CD4-positive, CD25-positive, alpha-beta regulatory T cell (primary cell): ENCODE measurements around the gene FAP. TPM values are rescaled to one million over a fixed set of nuclear protein-coding genes. Genes with fewer than 3 reads are reported as not detected.
A peak's percentile ranks its signal among the peaks of the same experiment; 100 is the strongest.

Experiments used
- ATAC-seq, 2 donors: fragments of 150-1000 bp; cut with Tn5 transposase; one replicate each; pipeline ENCODE4 v1.10.0; 2021; ENCODE audit warnings: low read depth in 2 of 2, moderate number of reproducible peaks in 2 of 2, moderate library complexity in 1 of 2
- DNase-seq, 3 donors: peaks; one replicate each; pipeline versions ENCODE4 v3.0.0 to v3.0.0-alpha.2; 2012 to 2022; ENCODE audit warnings: mixed read lengths in 1 of 3
- H3K27ac ChIP-seq: one replicate; pipeline ENCODE4 v1.7.0; 2013; ENCODE audit warnings: mild to moderate bottlenecking, low read length; ENCODE audit not compliant: insufficient read depth, poor library complexity, severe bottlenecking
- H3K27me3 ChIP-seq: one replicate; pipeline ENCODE4 v1.7.0; 2013; ENCODE audit warnings: low read length; ENCODE audit not compliant: control insufficient read depth, insufficient read depth
- H3K36me3 ChIP-seq: one replicate; pipeline ENCODE4 v1.7.0; 2013; ENCODE audit warnings: mild to moderate bottlenecking, low read length, moderate library complexity; ENCODE audit not compliant: control insufficient read depth, insufficient read depth
- H3K4me1 ChIP-seq: 2 replicates; pipeline ENCODE4 v1.7.0; 2013; ENCODE audit warnings: mild to moderate bottlenecking, low read length; ENCODE audit not compliant: insufficient read depth, control insufficient read depth, poor library complexity, severe bottlenecking
- H3K4me3 ChIP-seq: one replicate; pipeline ENCODE4 v1.7.0; 2013; ENCODE audit warnings: low read depth, mild to moderate bottlenecking, low read length, moderate library complexity
- H3K9me3 ChIP-seq, 2 experiments: 1 replicate in 1 of 2; 2 replicates in 1 of 2; pipeline ENCODE4 v1.7.0; 2013; ENCODE audit warnings: low read length in 2 of 2, mild to moderate bottlenecking in 1 of 2, moderate library complexity in 1 of 2; ENCODE audit not compliant: control insufficient read depth in 2 of 2
- H3K27ac Mint-ChIP-seq, 3 donors: one replicate each; pipeline ENCODE4 v1.8.0; 2020 to 2022; ENCODE audit warnings: mild to moderate bottlenecking in 3 of 3, mixed read lengths in 3 of 3, moderate library complexity in 2 of 3
- H3K27me3 Mint-ChIP-seq: one replicate; pipeline ENCODE4 v1.8.0; 2022; ENCODE audit warnings: mild to moderate bottlenecking, mixed read lengths
- H3K36me3 Mint-ChIP-seq: one replicate; pipeline ENCODE4 v1.8.0; 2020; ENCODE audit warnings: mixed read lengths
- H3K4me1 Mint-ChIP-seq, 4 donors: one replicate each; pipeline ENCODE4 v1.8.0; 2020 to 2022; ENCODE audit warnings: mixed read lengths in 4 of 4, mild to moderate bottlenecking in 1 of 4
- H3K4me3 Mint-ChIP-seq, 4 donors: one replicate each; pipeline ENCODE4 v1.8.0; 2020 to 2022; ENCODE audit warnings: mild to moderate bottlenecking in 4 of 4, mixed read lengths in 4 of 4, moderate library complexity in 3 of 4
- H3K9me3 Mint-ChIP-seq, 7 donors: one replicate each; pipeline ENCODE4 v1.8.0; 2020 to 2022; ENCODE audit warnings: mixed read lengths in 7 of 7, mild to moderate bottlenecking in 3 of 7, moderate library complexity in 2 of 7
- polyA plus RNA-seq, 4 donors: library from polyadenylated mRNA; unstranded; fragments of 300-500 nt; fragmentation: Illumina TruSeq; gene quantifications; one replicate each; pipeline ENCODE4 v1.2.3, GENCODE V29; 2021
- total RNA-seq: library from RNA; stranded (reverse); gene quantifications from one replicate; pipeline ENCODE4 v1.2.3, GENCODE V29; 2022

Gene FAP
- total and polyA plus RNA-seq, 5 donors from 2014 or later: not detected

DNA sequence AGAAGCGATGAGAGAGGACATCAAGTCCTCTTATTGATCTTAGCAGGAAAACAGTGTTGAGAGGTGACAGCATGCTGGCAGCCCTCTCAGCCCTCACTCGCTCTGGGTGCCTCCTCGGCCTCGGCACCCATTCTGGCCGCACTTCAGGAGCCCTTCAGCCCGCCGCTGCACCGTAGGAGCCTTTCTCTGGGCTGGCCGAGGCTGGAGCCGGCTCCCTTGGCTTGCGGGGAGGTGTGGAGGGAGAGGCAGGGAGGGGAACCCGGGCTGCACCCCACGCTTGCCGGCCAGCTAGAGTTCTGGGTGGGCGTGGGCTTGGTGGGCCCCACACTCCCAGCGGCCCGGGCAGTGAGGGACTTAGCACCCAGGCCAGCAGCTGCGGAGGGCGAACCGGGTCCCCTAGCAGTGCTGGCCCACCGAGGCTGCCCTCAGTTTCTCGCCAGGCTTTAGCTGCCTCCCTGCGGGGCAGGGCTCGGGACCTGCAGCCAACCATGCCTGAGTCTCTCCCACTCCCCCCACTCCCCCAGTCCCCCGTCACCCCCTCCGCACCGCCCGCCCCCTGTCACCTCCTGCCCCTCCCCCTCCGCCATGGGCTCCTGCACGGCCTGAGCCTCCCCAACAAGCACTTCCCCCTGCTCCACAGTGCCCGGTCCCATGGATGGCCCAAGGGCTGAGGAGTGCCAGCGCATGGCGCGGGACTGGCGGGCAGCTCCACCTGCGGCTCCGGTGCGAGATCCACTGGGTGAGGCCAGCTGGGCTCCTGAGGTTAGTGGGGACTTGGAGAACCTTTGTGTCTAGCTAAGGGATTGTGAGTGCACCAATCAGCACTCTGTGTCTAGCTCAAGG lies 8.4 kb downstream of the FAP start:
- no peak overlapping the region for H3K27ac ChIP-seq
- Mint-ChIP-seq H3K27ac (no peak overlapping the region), H3K9me3 (peaks cover 0 to 2% (median 0%) of the 10 kb centered on the region in 7 donors), H3K4me3 (no peak overlapping the region), H3K27me3 (peaks cover 27% of the 10 kb centered on the region), H3K36me3 (no peaks in the 10 kb centered on the region), H3K4me1 (no peaks in the 10 kb centered on the region)
- DNase-seq (no peak), ATAC-seq (no peak)
- H3K4me3 ChIP-seq: no peak overlapping the region
- H3K4me1 ChIP-seq: no peaks in the 10 kb centered on the region
- no peaks in the 10 kb centered on the region for H3K9me3 ChIP-seq
- H3K27me3 ChIP-seq: peaks cover 9% of the 10 kb centered on the region
- H3K36me3 ChIP-seq: no peaks in the 10 kb centered on the region

GRCh38 chr2:162233197-162233596 lies 10.0 kb downstream of the FAP start:
- H3K27me3 ChIP-seq: peaks cover 10% of the 10 kb centered on the region
- no peak for ATAC-seq

GRCh38 chr2:162232671-162233070 lies 10.6 kb downstream of the FAP start:
- H3K27me3 Mint-ChIP-seq: peaks cover 22% of the 10 kb centered on the region
- no peak for DNase-seq
- Histone ChIP-seq H3K9me3 (no peaks in the 10 kb centered on the region), H3K4me3 (no peak overlapping the region), H3K27ac (no peak overlapping the region), H3K4me1 (no peaks in the 10 kb centered on the region), H3K36me3 (no peaks in the 10 kb centered on the region), H3K27me3 (peaks cover 14% of the 10 kb centered on the region)
- no peak overlapping the region for H3K4me3 Mint-ChIP-seq
- no peak for ATAC-seq
- H3K36me3 Mint-ChIP-seq: no peaks in the 10 kb centered on the region
- no peak overlapping the region for H3K27ac Mint-ChIP-seq
- H3K4me1 Mint-ChIP-seq: no peaks in the 10 kb centered on the region
- H3K9me3 Mint-ChIP-seq: peaks cover 0 to 2% (median 0%) of the 10 kb centered on the region in 7 donors

More at GRCh38 chr2:162233197-162233596, 10.0 kb downstream of the FAP start:
- no peaks in the 10 kb centered on the region for H3K4me1 Mint-ChIP-seq
- peaks cover 18% of the 10 kb centered on the region for H3K27me3 Mint-ChIP-seq
- H3K4me3 Mint-ChIP-seq: no peak overlapping the region
- Histone ChIP-seq H3K27ac (no peak overlapping the region), H3K4me1 (no peaks in the 10 kb centered on the region), H3K9me3 (no peaks in the 10 kb centered on the region), H3K36me3 (no peaks in the 10 kb centered on the region), H3K4me3 (no peak overlapping the region)
- H3K36me3 Mint-ChIP-seq: no peaks in the 10 kb centered on the region
- H3K9me3 Mint-ChIP-seq: peaks cover 0 to 2% (median 0%) of the 10 kb centered on the region in 7 donors
- H3K27ac Mint-ChIP-seq: no peak overlapping the region
- DNase-seq: no peak

GRCh38 chr2:162232027-162232426 lies 11.2 kb downstream of the FAP start:
- Mint-ChIP-seq H3K27me3 (peaks cover 28% of the 10 kb centered on the region), H3K4me3 (no peak overlapping the region), H3K36me3 (no peaks in the 10 kb centered on the region), H3K4me1 (no peaks in the 10 kb centered on the region), H3K9me3 (peaks cover 0 to 2% (median 0%) of the 10 kb centered on the region in 7 donors), H3K27ac (no peak overlapping the region)
- Histone ChIP-seq H3K27ac (no peak overlapping the region), H3K4me1 (no peaks in the 10 kb centered on the region), H3K27me3 (peaks cover 19% of the 10 kb centered on the region), H3K4me3 (no peak overlapping the region), H3K9me3 (no peaks in the 10 kb centered on the region), H3K36me3 (no peaks in the 10 kb centered on the region)
- DNase-seq (no peak), ATAC-seq (no peak)

- H3K27me3 Mint-ChIP-seq: peaks cover 26% of the 10 kb centered on the region
- ATAC-seq: no peak
- no peaks in the 10 kb centered on the region for H3K36me3 Mint-ChIP-seq
Measured at GRCh38 chr2:162230761-162231160, 12.5 kb downstream of the FAP start.

GRCh38 chr2:162226836-162227235 lies 16.4 kb downstream of the FAP start:
- Histone ChIP-seq H3K27me3 (peaks cover 24% of the 10 kb centered on the region), H3K36me3 (no peaks in the 10 kb centered on the region), H3K4me3 (no peak overlapping the region), H3K9me3 (no peaks in the 10 kb centered on the region), H3K27ac (no peak overlapping the region), H3K4me1 (no peaks in the 10 kb centered on the region)
- Mint-ChIP-seq H3K27ac (no peak overlapping the region), H3K4me1 (peaks cover 0 to 2% (median 0%) of the 10 kb centered on the region in 4 donors), H3K4me3 (no peak overlapping the region), H3K36me3 (no peaks in the 10 kb centered on the region), H3K9me3 (no peaks in the 10 kb centered on the region), H3K27me3 (peaks cover 36% of the 10 kb centered on the region)
- DNase-seq (no peak), ATAC-seq (no peak)

More at GRCh38 chr2:162230761-162231160, 12.5 kb downstream of the FAP start:
- no peak for DNase-seq
- H3K4me1 Mint-ChIP-seq: no peaks in the 10 kb centered on the region
- peaks cover 0 to 2% (median 0%) of the 10 kb centered on the region in 7 donors for H3K9me3 Mint-ChIP-seq
- H3K27ac Mint-ChIP-seq: no peak overlapping the region
- Histone ChIP-seq H3K9me3 (no peaks in the 10 kb centered on the region), H3K36me3 (no peaks in the 10 kb centered on the region), H3K4me1 (no peaks in the 10 kb centered on the region), H3K27me3 (peaks cover 21% of the 10 kb centered on the region), H3K4me3 (no peak overlapping the region), H3K27ac (no peak overlapping the region)
- no peak overlapping the region for H3K4me3 Mint-ChIP-seq

DNA sequence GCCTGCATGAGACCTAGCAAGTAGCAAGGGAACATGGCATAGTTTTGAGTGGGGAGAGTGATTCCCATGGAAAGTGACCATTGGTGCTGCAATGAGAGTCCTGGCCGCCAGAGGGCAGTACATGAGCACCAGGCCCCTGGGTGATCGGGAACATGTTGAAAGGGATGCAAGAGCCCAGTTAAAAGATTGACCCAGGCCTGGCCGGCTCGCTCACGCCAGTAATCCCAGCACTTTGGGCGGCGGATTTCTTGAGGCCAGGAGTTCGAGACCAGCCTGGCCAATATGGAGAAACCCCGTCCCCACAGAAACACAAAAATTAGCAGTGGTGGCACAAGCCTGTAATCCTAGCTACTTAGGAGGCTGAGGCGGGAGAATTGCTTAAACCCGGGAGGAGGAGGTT lies 22.2 kb downstream of the FAP start:
- peak overlapping the region in 1 of 3 donors; percentile 90 for H3K27ac Mint-ChIP-seq
- peak; percentile 48 to 60 for ATAC-seq
- peaks cover 51% of the 10 kb centered on the region for H3K27me3 Mint-ChIP-seq

GRCh38 chr2:162220368-162220767 lies 22.9 kb downstream of the FAP start:
- DNase-seq: no peak
- Histone ChIP-seq H3K27me3 (peaks cover 18% of the 10 kb centered on the region), H3K4me1 (no peaks in the 10 kb centered on the region), H3K4me3 (no peak overlapping the region), H3K27ac (no peak overlapping the region), H3K9me3 (no peaks in the 10 kb centered on the region), H3K36me3 (no peaks in the 10 kb centered on the region)
- Mint-ChIP-seq H3K9me3 (no peaks in the 10 kb centered on the region), H3K4me1 (peaks cover 0 to 5% (median 2%) of the 10 kb centered on the region in 4 donors), H3K36me3 (no peaks in the 10 kb centered on the region), H3K27me3 (peaks cover 48% of the 10 kb centered on the region), H3K4me3 (no peak overlapping the region), H3K27ac (no peak overlapping the region)
- no peak for ATAC-seq

More for the DNA sequence above, 22.2 kb downstream of the FAP start:
- H3K36me3 Mint-ChIP-seq: no peaks in the 10 kb centered on the region
- H3K9me3 ChIP-seq: no peaks in the 10 kb centered on the region
- no peaks in the 10 kb centered on the region for H3K4me1 ChIP-seq
- H3K4me3 ChIP-seq: no peak overlapping the region
- H3K4me1 Mint-ChIP-seq: peaks cover 0 to 5% (median 2%) of the 10 kb centered on the region in 4 donors
- H3K27ac ChIP-seq: no peak overlapping the region
- peaks cover 14% of the 10 kb centered on the region for H3K27me3 ChIP-seq
- DNase-seq: peak; percentile 18 to 47 (median 25)
- no peaks in the 10 kb centered on the region for H3K9me3 Mint-ChIP-seq
- H3K4me3 Mint-ChIP-seq: no peak overlapping the region
- no peaks in the 10 kb centered on the region for H3K36me3 ChIP-seq
